Putamen (tissue), 1 donor: ENCODE data around the gene TEX2.
"Not testable (repeated sequence)": the region's sequence is repeated elsewhere in the genome, so short reads cannot be mapped to it uniquely, and the experiment has no call there.

Experiments
- DNase-seq: peaks from one replicate; pipeline ENCODE4 v3.0.0-alpha.2; 2016; ENCODE audit warnings: low spot score

The TEX2 gene

DNA sequence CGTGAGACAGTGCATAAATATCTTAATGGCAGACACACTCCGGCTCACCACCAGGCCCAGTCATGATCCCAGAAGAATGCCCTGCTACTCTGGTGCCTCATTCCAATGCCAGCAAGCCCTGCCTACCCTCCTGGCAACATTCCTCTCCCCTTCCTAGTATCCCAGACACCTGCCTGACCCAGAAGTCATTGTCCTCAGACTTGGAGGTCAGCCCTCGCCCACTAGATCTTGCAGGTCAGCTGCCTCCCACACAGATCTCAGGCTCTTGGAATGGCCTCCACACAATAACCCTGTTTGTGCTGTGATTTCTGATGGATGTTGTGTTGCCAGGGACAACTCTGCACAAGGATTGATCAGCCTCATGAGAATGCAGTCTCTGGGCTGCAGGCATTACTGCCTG, 1.8 kb upstream of the TEX2 start:
- no peak for DNase-seq

DNA sequence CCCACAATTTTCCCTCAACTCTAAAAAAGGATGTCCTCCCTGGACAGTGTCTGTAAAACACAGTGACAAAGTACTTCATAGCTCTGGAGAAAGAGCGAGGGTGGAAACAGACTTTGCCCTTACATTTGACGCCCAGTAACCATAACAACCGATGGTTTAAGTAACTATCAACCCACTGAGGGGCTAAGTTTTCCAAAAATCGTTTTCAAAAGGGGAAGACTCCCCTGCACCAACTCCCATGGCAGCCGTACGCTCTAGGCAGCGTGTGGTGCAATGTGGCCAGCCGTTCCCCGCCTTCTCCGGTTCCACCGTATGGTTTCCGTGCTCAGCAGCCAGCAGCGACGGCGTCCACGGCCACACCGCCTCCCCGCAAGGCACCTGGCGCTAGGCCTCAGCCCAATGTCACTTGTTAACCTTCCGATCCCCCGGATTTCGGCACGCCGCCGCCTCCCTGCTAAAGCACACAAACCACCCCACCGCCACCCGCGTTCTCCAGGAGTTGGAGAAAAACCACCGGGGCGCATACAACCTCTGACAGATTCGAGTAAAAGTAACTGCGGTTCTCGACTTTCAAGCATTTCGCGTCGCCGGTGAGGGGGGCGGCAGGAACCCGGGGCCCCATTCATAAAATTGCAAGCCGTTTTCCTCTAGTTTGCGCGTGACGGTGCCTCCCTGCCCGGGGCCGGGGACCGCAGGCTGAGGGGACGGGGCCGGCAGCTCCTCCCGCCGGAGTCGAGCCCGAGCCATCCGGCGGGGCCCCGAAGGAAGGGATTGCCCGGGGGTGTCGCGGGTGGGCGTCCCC, 661 bp downstream of the TEX2 start:
- DNase-seq: peak; percentile 30

DNA sequence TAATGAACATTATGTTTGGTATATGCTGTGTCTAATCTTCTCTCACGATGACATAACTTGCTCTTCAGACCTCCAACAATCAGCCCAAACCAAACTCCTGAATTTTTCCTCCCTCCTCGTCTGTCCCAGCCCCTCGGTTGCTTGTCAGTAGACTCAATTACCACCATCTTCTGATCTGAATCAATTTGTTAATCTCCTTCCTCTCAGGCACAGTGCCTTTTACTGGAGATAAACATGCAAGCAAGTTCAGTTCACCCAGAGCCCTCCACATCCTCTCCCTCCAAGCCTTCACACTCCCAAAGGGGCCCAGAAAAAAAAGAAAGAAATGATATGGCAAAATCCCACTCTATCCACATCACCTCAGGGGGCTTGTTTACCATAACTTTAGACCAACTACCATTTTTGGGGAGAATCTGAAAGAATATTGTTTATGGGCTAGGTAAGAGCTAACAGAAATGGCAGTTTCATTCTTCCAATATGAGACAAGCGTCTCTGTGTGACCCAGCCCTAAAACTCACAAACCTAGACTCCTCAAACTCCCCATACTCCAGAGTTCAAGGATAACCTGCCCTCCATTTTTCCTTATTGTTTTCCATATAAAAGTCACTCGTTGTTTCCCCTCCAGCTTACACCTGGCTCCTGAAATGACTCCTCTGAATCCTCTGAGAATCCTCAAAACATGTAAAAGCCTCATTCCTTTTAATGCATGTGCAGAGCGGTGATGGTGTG, 1.5 kb downstream of the TEX2 start:
- DNase-seq: no peak

DNA sequence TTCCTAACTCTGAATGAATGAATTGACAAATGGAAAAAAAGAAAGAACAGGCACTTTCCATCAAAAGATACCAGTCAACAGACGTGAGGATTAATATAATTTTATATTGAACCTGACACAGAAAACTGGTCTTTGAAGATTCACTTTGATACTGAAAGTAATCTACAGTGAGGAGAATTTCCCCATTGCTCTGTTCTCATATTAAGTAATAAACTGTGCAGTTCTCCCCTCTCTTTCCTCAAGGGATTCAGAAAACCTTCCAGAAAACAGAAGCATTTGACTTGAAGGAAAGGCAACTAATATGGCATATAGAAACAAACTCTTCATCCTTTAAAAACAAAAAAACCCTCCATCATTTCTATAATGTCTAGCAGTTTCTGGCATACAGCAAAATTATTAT, 2.2 kb downstream of the TEX2 start:
- DNase-seq: no peak

DNA sequence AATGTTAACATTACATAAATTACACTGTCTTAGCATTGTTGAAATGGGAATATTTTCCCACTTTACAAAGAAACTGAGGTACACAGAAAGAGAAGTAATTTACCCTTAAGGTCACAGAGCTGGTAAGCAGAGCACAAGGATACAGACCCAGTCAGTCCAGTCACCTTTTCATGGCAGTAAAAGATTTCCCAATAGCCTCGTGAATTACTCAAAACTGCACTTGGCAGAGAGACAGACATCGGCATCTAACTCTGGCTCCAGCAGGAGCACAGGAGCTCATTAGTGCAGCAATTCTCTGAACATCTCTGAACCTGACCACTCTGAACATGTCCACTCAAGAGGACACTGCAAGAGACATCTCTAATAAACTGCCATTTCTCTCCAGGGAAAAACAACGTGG, 3.1 kb downstream of the TEX2 start:
- DNase-seq: no peak

DNA sequence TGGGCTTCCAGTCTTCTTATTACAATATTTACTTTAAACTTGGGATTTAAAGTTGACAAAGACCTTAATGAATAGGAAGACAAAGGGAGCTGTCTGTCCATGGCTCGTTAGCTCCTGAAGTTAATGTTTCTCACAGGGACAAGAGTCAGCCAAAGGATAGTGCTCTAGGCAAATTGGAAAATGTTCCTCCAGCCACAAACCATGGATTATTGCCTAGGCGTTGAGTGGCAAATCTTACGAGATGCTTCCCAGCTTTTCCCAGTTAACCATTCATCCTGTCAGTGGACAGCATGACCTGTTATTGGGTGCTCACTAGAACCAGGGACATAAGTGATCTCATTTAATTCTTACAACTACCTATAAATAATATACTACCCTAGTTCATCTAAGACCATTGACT, 3.6 kb downstream of the TEX2 start:
- no peak for DNase-seq

DNA sequence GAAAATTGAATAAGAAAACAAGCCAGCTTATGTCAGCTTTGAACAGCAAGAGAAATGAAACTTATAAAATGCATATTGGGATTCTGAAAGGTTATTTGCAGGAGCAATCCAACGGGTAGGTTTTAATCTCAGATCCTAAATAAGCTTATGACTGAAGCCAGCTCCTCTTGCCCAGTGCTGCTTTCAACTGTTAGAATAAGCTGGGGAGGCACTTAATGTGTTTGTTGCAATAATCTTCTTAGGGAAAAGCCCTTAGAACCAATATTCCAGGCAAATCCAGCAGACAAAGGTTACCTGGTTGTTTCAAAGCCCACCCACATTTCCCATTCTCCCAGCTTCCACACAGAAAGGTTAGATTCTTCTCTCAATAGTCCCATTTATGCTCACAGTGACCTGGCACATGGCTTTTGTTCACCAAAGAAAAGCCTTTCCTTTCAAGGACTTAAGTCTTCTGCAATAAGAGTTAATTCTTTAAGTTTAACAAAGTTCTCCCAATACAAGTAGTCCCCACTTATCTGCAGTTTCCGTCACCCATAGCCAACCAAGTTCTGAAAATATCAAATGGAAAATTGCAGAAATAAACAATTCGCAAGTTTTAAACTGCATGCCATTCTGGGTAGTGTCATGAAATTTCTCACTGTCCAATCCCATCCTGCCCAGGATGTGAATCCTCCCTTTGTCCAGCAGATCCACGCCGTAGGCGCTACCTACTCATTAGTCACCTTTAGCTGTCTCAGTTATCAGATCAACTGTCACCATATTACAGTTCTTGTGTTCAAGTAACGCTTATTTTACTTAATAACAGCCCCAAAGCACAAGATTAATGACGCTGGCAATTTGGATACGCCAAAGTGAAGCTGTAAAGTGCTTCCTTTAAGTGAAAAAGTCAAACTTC, 5.9 kb downstream of the TEX2 start:
- no peak for DNase-seq

DNA sequence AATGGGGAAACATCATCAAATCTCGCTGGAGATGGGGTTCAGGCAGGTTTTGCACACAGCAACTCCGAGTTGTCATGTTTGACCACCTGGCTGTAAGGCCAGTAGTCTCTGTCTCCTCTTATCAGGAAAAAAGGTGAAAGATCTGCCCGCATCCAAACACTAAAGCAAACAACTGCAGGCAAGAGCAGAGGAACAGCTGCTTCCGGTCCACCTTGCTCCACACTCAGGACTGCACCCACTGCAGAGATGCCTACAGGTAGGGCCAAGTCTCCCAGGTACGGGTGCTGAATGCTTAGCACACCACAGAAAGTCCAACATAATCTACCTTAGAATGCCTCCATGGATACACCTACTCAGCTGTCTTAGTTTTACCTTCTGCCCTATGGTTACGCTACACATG, 7.3 kb downstream of the TEX2 start:
- DNase-seq: no peak

DNA sequence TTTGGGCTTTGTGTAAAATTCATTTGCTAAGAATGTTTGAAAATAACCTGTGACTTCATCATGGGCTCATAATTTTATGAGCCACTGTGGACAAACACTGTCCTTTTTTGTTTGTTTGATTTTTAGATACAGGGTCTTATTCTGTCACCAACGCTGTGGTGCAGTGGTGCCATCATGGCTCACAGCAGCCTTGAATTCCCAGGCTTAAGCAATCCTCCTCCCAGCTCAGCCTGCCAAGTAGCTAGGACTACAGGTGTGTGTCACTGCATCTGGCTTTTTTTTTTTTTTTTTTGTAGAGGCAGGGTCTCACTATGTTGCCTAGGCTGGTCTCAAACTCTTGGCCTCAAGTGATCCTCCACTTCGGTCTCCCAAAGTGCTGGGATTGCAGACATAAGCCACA, 8.3 kb downstream of the TEX2 start:
- DNase-seq: no peak

DNA sequence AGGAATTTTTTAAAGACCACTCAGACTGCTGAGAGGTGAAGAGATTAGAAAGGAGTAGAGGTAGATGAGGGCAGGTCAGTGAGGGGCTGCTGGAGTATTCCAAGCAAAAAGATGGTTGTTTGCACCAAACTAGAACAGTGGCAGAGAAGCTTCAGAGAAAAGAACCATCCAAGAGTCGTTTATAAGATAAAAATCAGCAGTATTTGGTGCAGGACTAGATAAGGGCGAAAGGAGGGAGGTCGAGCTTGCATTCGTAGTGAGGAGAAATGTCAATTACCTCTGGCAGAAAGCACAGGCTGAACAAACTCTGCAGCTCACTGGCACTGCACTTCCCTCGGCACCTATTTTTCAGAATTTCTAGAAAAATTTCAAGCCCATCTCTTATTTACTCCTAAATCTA, 9.6 kb downstream of the TEX2 start:
- DNase-seq: no peak

DNA sequence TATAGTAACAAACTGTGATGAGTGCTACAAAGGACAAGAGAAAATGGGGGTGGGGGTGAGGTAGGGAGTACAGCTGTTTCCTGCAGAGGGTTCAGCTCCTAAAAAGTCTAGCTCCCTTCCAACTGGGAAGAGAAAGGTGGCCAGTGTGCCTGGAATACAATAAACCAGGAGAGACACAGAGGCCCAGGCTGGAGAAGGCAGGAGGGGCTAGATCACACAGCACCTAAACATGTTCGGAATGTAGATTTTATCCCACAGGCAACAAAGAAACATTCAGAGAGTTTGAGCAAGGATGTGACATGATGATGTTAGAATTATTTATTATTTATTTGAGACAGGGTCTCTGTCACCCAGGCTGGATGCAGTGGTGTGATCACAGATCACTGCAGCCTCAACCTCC, 10.2 kb downstream of the TEX2 start:
- no peak for DNase-seq

DNA sequence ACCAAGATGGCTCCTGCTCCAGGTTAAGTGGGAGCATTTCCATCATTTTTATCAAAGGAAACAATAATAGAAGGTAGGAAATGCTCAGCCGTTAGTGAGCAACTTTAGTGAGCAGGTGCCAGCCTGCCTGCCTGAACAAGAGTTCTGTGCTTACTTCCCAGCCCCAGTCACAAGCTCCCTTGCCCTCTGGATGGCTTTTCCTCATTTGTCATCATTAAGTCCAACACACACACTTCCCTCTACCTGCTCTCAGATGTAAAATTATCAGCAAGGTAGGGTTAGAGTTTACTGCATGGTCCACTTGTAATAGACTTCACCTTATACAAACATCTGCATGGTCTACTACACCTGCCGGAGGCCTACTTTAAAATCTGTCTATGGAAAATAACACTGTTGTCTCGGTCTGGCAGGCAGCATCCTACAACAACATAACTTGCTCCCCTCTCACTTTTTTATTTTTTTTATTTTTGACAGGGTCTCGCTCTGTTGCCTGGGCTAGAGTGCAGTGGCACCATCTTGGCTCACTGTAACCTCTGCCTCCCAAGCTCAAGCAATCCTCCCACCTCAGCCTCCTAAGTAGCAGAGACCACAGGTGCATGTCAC, 12.7 kb downstream of the TEX2 start:
- no peak for DNase-seq

DNA sequence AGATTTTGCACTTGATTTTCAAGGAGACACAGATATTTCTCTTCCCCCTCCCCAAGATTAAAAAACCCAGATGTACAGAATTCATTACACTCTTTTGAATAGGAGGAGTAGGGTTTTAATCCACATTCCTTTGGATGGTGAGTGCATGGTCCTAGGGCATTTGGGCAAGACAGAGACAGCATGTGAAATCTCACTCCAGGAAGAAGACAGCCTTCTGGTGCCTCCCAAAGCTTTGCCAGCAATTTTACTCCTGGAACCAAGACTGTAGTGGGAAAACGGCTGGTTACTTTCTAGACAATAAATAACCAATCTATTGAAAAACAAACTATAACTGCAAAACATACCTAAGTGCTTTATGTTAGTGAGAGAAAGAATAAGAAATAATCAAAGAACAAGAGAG, 15.2 kb downstream of the TEX2 start:
- DNase-seq: no peak

DNA sequence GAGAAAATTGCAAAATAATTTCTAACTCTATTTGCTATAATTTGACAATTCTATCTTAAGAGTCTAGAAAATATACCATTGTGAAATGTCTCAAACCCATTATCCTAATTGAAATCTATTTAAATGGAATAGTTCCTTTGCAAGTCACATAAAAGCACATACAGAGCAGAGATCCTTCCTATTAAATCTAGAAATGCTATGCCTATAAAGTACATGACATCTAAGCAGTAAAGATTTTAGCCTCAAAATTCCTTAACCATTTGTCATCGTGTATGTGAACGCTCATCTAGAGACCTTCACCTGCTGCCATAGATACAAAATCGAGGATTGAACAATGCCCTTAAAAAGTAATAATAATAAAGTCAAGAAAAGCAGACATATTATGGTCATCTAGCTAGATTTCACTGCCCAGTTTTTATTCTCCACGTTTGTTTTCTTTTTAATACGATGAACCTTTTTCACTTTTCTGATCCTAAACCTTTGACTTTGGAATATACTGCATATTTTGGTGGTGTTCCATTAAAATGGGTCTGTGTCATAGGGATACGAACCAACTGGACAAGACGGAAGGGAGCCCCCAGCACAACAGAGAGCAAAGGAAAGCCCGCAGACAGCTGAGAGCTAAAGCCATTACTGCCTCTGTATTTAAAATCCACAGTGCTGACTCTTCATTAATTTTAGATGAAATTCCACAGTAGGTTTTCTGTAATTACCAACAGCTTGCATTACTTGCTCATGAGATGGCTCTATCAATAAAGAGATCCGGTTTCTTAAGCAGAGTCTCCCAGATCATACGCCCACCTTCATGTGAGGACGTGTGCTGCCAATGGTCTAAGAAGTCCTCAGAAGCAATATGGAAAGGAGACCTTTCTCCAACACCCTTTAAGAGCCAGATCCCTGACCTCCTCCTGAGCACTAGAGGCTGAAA, 17.6 kb downstream of the TEX2 start:
- DNase-seq: no peak

DNA sequence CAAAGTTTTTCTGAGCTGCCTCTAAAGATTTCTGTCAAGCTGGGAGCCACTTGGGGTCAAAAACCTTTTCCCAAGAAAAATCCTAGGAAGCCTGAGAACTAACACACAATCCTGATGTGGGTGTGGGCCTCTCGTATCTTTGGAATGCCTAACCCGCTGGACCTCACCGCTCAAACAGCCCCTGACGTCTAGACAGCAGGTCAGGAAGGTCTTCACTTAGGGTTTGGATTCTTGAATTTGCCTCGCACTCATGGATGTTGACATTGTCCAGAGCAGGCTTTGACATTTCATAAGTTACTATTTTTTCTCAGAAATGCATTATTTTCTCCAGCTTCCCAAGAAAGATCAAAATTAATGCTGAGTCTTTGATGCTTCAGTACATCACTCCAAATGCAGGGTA, 18.9 kb downstream of the TEX2 start:
- DNase-seq: no peak

DNA sequence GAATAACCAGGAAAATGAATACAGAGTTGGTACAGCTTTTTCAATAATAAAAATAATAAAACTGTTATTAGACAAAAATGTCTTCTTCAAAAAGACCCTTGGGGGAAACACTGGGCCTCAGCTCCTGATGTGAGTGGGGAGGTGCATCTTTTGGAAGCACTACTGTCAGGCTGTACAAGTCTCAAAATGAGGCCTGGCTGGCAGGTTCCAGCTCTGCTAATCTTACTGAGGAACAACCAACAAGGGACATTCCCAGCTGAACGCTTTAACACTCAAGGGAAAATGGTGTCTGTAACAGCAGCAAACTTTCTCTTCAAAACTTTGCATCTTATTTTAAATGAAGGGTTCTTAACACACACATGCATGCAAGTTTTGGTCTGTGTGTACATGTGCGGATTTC, 19.7 kb downstream of the TEX2 start:
- DNase-seq: no peak

DNA sequence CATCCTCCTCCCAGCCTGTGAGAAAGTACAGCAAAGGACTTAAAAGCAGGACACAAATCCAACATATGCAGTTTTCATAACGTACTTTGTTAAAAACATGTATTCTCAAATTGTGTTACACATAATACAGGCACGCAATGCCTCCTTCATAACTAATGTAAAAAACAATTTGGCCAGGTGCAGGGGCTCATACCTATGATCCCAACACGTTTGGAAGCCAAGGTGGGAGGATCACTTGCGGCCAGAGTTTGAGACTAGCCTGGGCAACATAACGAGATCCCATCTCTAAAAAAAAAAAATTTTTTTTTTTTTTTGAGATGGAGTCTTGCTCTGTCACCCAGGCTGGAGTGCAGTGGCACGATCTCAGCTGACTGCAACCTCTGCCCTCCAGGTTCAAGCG, 20.4 kb downstream of the TEX2 start:
- no peak for DNase-seq

DNA sequence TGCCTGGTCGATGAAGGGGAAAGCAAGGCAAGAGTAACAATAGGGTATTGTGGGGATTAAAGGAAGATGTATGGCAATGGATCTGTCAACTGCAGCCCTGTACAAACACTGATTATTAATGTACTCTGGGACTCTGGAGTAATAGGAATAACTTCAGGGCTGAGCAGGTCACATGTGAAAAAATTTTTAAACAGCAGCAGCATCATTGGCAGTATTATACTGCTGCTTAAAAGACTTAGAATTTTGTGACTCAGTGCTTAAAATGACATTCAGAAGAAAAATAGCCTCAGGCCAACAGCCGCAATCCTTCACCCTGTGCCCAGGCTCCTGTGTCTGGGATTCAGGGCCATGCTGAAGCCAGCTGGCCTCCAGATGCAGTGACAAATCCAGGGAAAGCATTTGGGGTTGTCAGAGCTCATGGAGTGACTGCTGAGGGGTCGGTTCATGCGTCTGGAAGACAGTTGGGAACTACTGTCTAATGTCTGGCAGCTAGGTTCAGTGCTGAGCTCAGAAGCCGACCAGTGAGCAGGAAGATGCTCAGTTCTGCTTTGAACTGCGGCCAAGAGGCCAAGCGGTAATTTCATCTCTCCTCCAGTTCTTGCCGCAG, 22.2 kb downstream of the TEX2 start:
- DNase-seq: no peak

DNA sequence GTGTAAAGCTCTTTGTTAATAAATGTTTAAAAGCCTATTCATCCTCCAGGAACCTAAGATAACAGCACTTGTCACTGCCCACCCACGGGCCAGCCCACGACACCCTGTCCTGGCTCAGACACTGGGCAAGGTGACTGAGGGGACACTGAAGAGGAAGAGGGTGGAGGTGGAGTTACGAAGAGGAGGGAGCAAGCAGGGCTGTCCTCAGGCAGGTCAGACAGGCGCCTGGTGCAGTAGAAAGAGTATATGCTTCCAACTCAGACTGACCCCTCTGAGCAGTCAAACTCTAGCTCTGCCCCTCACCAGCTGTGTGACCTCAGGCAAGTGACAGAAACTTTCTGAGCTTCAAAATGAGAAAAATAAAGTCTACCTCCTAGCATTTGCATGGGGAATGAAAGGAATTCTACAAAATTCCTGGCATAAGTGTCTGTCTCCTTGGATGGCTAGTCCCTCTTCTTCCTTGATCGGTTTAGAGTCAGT, 22.8 kb downstream of the TEX2 start:
- no peak for DNase-seq

DNA sequence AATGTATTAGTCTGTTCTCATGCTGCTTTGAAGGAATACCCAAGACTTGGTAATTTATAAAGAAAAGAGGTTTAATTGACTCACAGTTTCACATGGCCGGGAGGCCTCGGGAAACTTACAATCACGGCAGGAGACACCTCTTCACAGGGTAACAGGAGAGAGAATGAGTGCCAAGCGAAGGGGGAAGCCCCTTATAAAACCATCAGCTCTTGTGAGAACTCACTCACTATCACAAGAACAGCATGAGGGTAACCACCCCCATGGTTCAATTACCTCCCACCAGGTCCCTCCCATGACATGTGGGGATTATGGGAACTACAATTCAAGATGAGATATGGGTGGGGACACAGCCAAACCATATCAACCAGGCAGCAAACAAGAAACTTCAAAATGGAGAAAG, 24.6 kb downstream of the TEX2 start:
- not testable (repeated sequence) for DNase-seq
